ENCODE measurements around the gene ALDH5A1.

DNA sequence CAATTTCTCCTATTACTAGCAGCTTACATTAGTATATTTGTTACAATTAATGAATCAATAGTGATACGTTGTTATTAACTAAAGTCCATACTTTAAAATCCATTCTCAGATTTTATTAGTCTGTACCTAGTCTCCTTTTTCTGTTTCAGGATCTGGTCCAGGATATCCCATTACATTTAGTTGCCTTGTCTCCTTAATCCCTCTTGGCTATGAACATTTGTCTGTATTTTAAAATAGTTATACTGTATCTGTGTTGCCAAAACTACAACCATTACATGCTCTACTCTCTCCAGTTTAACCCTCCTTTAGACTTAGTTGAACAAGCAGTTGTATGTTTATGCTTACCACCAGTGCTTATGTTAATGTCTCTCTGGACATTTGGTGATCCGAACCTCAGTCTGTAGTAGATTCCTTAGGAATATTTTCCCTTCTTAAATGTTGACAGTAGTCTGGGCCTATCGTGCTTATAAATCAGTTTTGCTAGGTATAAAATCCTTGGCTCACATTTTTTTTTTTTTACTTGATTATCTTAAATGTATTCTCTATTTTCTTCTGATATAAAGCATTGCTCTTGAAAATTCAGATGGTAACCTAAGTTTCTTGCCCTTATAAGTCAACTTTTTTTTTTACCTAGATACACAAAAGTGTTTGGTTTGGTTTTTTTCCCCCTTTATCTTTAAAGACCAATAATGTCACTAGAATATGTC is 12.2 kb downstream of the ALDH5A1 start:
- TF ChIP-seq, protein P1, sequence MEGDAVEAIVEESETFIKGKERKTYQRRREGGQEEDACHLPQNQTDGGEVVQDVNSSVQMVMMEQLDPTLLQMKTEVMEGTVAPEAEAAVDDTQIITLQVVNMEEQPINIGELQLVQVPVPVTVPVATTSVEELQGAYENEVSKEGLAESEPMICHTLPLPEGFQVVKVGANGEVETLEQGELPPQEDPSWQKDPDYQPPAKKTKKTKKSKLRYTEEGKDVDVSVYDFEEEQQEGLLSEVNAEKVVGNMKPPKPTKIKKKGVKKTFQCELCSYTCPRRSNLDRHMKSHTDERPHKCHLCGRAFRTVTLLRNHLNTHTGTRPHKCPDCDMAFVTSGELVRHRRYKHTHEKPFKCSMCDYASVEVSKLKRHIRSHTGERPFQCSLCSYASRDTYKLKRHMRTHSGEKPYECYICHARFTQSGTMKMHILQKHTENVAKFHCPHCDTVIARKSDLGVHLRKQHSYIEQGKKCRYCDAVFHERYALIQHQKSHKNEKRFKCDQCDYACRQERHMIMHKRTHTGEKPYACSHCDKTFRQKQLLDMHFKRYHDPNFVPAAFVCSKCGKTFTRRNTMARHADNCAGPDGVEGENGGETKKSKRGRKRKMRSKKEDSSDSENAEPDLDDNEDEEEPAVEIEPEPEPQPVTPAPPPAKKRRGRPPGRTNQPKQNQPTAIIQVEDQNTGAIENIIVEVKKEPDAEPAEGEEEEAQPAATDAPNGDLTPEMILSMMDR (IDR thresholded peaks at IDR 0.05) = no peak
- no peak for TF ChIP-seq POLR2A (IDR thresholded peaks at IDR 0.05)

Data from lower leg skin (tissue), 3 donors.